Adrenal gland (tissue), 5 donors: ENCODE measurements around the gene ZFYVE21.

Source experiments
- POLR2A ChIP-seq, 2 donors: fragments of 450-650 bp; IDR thresholded peaks; one replicate each; pipeline ENCODE4 v1.6.1; 2017; ENCODE audit warnings: antibody characterized with exemption in 2 of 2, mild to moderate bottlenecking in 2 of 2, moderate library complexity in 1 of 2
- TF ChIP-seq, protein P1 (sequence below), 6 experiments: fragments of 450-650 bp in 4 of 6; fragments of 200-600 bp in 2 of 6; sonication (generic) in 1 of 6; IDR thresholded peaks; 1 replicate in 5 of 6; 2 replicates in 1 of 6; pipeline versions ENCODE4 v1.5.1 to v1.8.0; 2016 to 2021; ENCODE audit warnings: antibody characterized with exemption in 6 of 6, mild to moderate bottlenecking in 2 of 6, moderate library complexity in 1 of 6
- donor health status: DM: no; HTN: no; CAD: no.

DNA sequence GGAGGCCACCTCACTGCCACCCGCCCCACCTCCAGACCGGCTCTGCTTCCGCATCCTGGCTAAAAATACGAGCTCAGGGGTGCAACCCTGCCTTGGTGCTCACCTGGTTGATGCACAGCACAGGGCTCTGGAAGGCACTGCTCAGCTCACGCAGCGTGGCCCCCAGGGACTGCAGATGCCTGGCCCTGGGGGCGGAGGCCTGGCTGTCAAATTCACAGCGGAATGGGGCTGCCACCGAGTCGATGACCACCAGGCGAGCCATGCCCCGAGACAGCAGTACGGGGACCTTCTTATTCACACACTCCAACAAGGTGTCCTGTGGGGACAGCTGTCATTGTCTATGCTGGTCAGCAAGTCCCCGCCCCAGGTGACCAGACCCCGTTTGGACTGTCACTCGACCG is 16.3 kb upstream of the ZFYVE21 start:
- TF ChIP-seq POLR2A (IDR thresholded peaks at IDR 0.05) = no peak
- TF ChIP-seq, protein P1, sequence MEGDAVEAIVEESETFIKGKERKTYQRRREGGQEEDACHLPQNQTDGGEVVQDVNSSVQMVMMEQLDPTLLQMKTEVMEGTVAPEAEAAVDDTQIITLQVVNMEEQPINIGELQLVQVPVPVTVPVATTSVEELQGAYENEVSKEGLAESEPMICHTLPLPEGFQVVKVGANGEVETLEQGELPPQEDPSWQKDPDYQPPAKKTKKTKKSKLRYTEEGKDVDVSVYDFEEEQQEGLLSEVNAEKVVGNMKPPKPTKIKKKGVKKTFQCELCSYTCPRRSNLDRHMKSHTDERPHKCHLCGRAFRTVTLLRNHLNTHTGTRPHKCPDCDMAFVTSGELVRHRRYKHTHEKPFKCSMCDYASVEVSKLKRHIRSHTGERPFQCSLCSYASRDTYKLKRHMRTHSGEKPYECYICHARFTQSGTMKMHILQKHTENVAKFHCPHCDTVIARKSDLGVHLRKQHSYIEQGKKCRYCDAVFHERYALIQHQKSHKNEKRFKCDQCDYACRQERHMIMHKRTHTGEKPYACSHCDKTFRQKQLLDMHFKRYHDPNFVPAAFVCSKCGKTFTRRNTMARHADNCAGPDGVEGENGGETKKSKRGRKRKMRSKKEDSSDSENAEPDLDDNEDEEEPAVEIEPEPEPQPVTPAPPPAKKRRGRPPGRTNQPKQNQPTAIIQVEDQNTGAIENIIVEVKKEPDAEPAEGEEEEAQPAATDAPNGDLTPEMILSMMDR (IDR thresholded peaks at IDR 0.05) = no peak
